Ovary (tissue), 9 donors: ENCODE measurements around the gene SLC6A15. TPM values are rescaled to one million over a fixed set of nuclear protein-coding genes. Genes with fewer than 3 reads are reported as not detected.

ENCODE experiments used
- DNase-seq, 5 donors: peaks; one replicate each; pipeline ENCODE4 v3.0.0-alpha.2; 2019 to 2020
- H3K27ac ChIP-seq, 2 donors: fragments of 200-600 bp; one replicate each; pipeline versions ENCODE4 v1.5.1 to v1.8.0; 2019 to 2022
- H3K27me3 ChIP-seq: fragments of 200-600 bp; one replicate; pipeline ENCODE4 v1.8.0; 2022
- H3K36me3 ChIP-seq: fragments of 200-600 bp; sonication (generic); one replicate; pipeline ENCODE4 v1.5.1; 2019
- H3K4me1 ChIP-seq: one replicate; pipeline ENCODE4 v1.8.1; 2013; ENCODE audit warnings: mild to moderate bottlenecking, moderate library complexity; ENCODE audit not compliant: insufficient read depth
- H3K4me3 ChIP-seq: fragments of 200-600 bp; sonication (generic); one replicate; pipeline ENCODE4 v1.5.1; 2017
- H3K9me3 ChIP-seq, 2 donors: fragments of 200-600 bp in 1 of 2; sonication (generic) in 1 of 2; one replicate each; pipeline versions ENCODE4 v1.5.1 to v1.8.1; 2013 to 2019; ENCODE audit warnings: mild to moderate bottlenecking in 1 of 2, moderate library complexity in 1 of 2
- EP300 ChIP-seq: sonication (generic); formaldehyde crosslinking; IDR thresholded peaks from one replicate; pipeline ENCODE4 v1.6.1; 2017; ENCODE audit warnings: antibody characterized with exemption
- POLR2A ChIP-seq: fragments of 450-650 bp; IDR thresholded peaks from one replicate; pipeline ENCODE4 v1.6.1; 2017; ENCODE audit warnings: antibody characterized with exemption, mild to moderate bottlenecking, moderate library complexity
- WGBS, 3 donors: extraction: QIAGEN DNeasy Blood & Tissue Kit in 1 of 3; methylation state at CpG; one replicate each; pipeline versions ENCODE4 v1.1.5 to v1.1.7; 2013 to 2017; 5-methylcytosine and 5-hydroxymethylcytosine counted together
- intact Hi-C, 4 donors: fragments of 100-400 bp; cut with DNase I; formaldehyde crosslinking; loops; one replicate each; pipeline versions ENCODE4 v1.11.0 to v1.15.1; 2022 to 2023
- polyA plus RNA-seq, 2 donors: library from polyadenylated mRNA; stranded (reverse); fragments of 200-250 nt in 1 of 2; fragments of 350-450 nt in 1 of 2; fragmentation: Illumina TruSeq in 1 of 2; extraction: RNeasy Lipid Tissue Mini Kit (QIAGEN cat#74804) in 1 of 2; gene quantifications; one replicate each; pipeline ENCODE4 v1.2.3, GENCODE V29; 2013 to 2014
- total RNA-seq, 7 donors: library from RNA; depleted of rRNA in 2 of 7; stranded (reverse); fragments of >200 nt in 2 of 7; fragmentation: NEBNext Ultra II Directional in 3 of 7; extraction: Animal tissue kit (Norgen Biotek cat#: 25700) in 3 of 7; gene quantifications; one replicate each; pipeline versions ENCODE4 v1.1.0 to v1.2.4, GENCODE V29; 2016 to 2023
- TF ChIP-seq, protein P1 (sequence below), 3 donors: fragments of 450-650 bp in 2 of 3; fragments of 200-600 bp in 1 of 3; IDR thresholded peaks; one replicate each; pipeline versions ENCODE4 v1.5.1 to v1.8.0; 2016 to 2022; ENCODE audit warnings: antibody characterized with exemption in 3 of 3, mild to moderate bottlenecking in 1 of 3
- donor health status: DM: no; HTN: no; CAD: no; lungs with moderate emphysema.
- donor health status: DM: no; HTN: no; CAD: no.
- donor health status: Bipolar disorder and iron deficiency.
- donor health status: DM: yes; HTN: yes; CAD: no.
- donor health status: DM: no; HTN: no; CAD: no.
- donor health status: DM: yes; HTN: yes; CAD: no.

The SLC6A15 gene
- total and polyA plus RNA-seq, 9 donors: 0.02 to 1.8 (median 0.37) TPM

DNA sequence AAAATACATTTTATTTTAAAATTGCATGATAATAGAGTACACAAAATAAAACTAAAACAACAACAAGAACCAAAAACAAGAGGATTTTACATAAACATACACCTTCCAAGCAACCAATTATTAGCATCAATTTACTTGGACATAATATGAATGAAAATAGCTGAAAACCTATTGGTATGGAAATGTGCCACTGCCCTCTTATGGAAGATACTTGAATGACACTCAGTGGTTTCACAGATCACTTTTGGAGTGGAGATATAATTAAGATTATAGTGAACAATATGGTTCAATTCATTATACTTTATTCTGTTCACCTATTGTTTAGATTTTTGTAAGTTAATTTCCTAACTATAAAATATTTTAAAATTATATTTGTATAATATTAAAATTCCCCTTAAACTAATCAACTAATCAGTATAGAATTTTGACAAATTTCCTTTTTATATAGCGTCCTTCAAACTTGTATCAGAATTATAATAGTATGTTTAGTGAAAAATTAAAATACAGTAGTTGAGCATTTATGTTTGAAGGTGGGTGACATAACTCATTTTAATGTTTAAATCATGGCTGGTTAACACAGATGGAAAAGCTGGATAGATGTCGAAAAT, 70.1 kb downstream of the SLC6A15 start:
- Histone ChIP-seq H3K36me3 (no peaks in the 10 kb centered on the region), H3K9me3 (no peaks in the 10 kb centered on the region)
- 92 to 100% (median 92%) methylated on average over 2 of the region's 2 CpGs for WGBS, 3 donors

DNA sequence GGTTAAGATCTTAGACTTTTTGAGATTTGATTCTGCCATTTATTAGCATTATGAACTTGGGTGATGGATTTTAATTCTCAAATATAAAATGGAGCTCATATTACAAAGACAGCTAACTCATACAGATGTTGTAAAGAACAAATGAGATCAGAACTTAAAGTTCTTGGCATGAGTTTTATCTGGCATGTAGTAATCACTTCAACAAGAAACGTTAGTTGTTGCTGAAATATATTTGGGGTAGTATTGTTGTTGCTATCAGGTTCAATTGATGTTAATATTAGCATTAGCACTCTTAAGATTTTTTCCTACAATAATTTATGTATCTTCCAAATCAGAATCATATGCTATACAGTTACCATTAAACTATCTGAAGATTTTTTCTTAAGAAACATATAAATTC, 71.0 kb downstream of the SLC6A15 start:
- intact Hi-C loops: no loop called here
- Histone ChIP-seq H3K4me1 (no peaks in the 10 kb centered on the region), H3K4me3 (no peak overlapping the region), H3K9me3 (no peaks in the 10 kb centered on the region), H3K27ac (no peak overlapping the region), H3K27me3 (no peaks in the 10 kb centered on the region), H3K36me3 (no peaks in the 10 kb centered on the region)
- WGBS, 3 donors: 8 to 18% (median 10%) methylated on average over 1 of the region's 1 CpG
- no peak for DNase-seq
- TF ChIP-seq EP300 (no peak), POLR2A (no peak)

More for the DNA sequence above, 70.1 kb downstream of the SLC6A15 start:
- DNase-seq: no peak
- no peak overlapping the region for H3K27ac ChIP-seq
- no peaks in the 10 kb centered on the region for H3K27me3 ChIP-seq
- no peak overlapping the region for H3K4me3 ChIP-seq
- intact Hi-C loops: no loop called here
- TF ChIP-seq, protein P1, sequence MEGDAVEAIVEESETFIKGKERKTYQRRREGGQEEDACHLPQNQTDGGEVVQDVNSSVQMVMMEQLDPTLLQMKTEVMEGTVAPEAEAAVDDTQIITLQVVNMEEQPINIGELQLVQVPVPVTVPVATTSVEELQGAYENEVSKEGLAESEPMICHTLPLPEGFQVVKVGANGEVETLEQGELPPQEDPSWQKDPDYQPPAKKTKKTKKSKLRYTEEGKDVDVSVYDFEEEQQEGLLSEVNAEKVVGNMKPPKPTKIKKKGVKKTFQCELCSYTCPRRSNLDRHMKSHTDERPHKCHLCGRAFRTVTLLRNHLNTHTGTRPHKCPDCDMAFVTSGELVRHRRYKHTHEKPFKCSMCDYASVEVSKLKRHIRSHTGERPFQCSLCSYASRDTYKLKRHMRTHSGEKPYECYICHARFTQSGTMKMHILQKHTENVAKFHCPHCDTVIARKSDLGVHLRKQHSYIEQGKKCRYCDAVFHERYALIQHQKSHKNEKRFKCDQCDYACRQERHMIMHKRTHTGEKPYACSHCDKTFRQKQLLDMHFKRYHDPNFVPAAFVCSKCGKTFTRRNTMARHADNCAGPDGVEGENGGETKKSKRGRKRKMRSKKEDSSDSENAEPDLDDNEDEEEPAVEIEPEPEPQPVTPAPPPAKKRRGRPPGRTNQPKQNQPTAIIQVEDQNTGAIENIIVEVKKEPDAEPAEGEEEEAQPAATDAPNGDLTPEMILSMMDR (IDR thresholded peaks at IDR 0.05): no peak
- TF ChIP-seq POLR2A: no peak
- TF ChIP-seq EP300: no peak
- no peaks in the 10 kb centered on the region for H3K4me1 ChIP-seq

DNA sequence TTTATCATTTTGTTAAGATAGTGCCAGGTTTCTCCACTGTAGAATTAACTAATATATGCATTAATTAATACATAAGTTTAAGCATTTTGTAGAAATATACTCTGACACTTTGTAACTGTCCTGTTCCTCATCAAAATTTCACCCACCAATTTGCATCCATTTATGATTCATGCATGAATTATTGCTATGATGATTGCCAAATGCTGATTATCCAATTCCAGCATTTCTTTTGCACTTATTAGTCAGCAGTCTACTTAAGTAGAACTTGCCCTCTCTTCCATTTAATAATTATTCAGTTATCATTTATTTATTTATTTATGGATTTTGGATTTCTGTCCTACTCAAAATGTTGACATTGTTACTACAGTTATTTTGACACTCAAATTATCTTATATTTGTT, 72.2 kb downstream of the SLC6A15 start:
- no peak overlapping the region for H3K4me3 ChIP-seq
- no peaks in the 10 kb centered on the region for H3K4me1 ChIP-seq
- H3K9me3 ChIP-seq: no peaks in the 10 kb centered on the region
- intact Hi-C loops: no loop called here
- no peak overlapping the region for H3K27ac ChIP-seq
- no peaks in the 10 kb centered on the region for H3K27me3 ChIP-seq
- TF ChIP-seq, protein P1 (IDR thresholded peaks at IDR 0.05): no peak
- TF ChIP-seq EP300 (no peak), POLR2A (no peak)
- no peak for DNase-seq
- H3K36me3 ChIP-seq: no peaks in the 10 kb centered on the region

DNA sequence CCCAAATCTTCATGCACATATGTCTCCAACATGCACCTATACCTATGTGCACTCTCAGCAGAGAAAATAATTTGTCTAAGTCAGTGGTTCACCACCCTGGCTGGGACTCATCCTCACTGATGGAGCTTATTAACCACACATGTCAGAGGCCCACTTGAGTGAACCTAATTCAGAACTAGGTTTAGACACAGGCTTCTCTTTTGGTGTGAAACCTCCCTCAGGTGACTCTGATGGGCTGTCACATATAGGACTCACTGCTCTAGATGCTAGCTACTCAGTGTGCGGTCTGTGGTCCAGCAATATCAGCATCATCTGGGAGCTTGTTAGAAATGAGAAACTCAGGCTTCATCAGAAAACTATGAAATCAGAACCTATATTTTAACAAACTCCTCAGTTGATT, 85.7 kb downstream of the SLC6A15 start:
- TF ChIP-seq EP300 (no peak), POLR2A (no peak)
- TF ChIP-seq, protein P1 (IDR thresholded peaks at IDR 0.05): no peak
- Histone ChIP-seq H3K4me1 (no peaks in the 10 kb centered on the region), H3K9me3 (no peaks in the 10 kb centered on the region), H3K4me3 (no peak overlapping the region), H3K27ac (no peak overlapping the region), H3K27me3 (no peaks in the 10 kb centered on the region), H3K36me3 (no peaks in the 10 kb centered on the region)
- no peak for DNase-seq
- WGBS, 3 donors: 91 to 97% (median 94%) methylated on average over 1 of the region's 1 CpG
- intact Hi-C loops: no loop called here

DNA sequence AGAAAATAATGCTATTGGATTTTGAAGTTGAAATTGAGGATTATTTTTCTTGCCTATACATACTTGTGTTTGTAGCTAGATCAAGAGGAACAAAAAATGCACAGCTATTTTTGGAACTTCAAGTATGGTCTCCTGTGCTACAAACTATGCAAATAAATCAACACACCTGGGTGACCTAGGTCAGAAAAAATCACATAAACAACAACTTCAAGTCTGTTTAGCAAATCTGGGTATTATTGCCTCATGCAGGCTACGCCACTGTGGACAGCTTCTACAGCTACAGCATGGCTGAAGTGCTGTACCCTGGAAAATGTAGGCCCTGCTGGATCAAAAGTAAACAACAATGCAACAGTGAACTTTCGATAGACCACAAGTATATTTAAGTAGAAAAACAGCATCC, 87.5 kb downstream of the SLC6A15 start:
- H3K9me3 ChIP-seq: no peaks in the 10 kb centered on the region
- no peaks in the 10 kb centered on the region for H3K4me1 ChIP-seq
- 25 to 42% (median 30%) methylated on average over 2 of the region's 2 CpGs for WGBS, 3 donors
- no peak for TF ChIP-seq EP300
- TF ChIP-seq, protein P1 (IDR thresholded peaks at IDR 0.05): no peak
- no peak for TF ChIP-seq POLR2A
- intact Hi-C loops: no loop called here
- no peaks in the 10 kb centered on the region for H3K36me3 ChIP-seq
- no peak for DNase-seq
- no peaks in the 10 kb centered on the region for H3K27me3 ChIP-seq
- H3K27ac ChIP-seq: no peak overlapping the region
- no peak overlapping the region for H3K4me3 ChIP-seq
